ENCODE results near the gene PLEKHN1.

DNA sequence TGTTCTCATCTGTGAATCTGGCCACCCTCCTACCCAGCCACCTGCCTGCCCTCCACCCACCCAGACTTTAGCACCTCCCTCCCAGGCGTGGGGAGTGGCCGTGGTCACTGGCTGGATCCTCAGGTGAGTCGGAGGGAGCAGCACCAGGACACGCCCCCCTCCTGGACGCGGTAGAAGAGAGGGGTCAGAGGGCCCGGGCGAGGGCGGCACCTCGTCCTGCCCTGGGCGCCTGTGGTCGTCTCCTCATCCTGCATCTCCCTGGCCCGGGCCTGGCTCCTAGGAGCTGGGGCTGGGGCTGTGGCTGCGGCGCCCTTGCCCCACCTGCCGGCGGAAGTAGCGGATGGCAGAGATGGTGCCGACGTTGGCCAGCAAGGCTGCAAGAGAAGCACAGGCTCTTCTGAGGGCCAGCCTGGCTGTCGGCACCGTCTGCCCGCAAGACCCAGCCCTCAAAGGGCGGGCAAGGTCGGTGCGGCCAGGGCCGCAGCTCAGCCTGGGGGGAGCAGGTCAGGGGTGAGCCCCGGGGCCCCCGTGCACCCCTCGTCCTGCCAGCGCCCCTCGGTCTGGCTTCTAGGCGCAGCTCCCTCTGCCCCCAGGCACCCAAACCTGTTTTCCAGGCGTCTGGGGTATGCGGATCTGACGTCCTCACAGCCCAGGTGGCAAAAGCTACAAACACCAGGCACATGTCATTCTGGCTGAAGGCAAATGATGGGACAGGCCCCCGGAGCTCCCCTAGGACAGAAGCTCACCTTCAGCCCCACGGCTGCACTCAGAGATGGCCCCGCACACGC lies 9.8 kb downstream of the PLEKHN1 start:
- TF ChIP-seq, protein P1, sequence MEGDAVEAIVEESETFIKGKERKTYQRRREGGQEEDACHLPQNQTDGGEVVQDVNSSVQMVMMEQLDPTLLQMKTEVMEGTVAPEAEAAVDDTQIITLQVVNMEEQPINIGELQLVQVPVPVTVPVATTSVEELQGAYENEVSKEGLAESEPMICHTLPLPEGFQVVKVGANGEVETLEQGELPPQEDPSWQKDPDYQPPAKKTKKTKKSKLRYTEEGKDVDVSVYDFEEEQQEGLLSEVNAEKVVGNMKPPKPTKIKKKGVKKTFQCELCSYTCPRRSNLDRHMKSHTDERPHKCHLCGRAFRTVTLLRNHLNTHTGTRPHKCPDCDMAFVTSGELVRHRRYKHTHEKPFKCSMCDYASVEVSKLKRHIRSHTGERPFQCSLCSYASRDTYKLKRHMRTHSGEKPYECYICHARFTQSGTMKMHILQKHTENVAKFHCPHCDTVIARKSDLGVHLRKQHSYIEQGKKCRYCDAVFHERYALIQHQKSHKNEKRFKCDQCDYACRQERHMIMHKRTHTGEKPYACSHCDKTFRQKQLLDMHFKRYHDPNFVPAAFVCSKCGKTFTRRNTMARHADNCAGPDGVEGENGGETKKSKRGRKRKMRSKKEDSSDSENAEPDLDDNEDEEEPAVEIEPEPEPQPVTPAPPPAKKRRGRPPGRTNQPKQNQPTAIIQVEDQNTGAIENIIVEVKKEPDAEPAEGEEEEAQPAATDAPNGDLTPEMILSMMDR (conservative IDR thresholded peaks at IDR 0.05; ENCODE audit: low read length) = peak; percentile 68
- TF ChIP-seq EZH2phosphoT487 (IDR thresholded peaks at IDR 0.05; ENCODE audit: borderline replicate concordance, low read depth, low read length) = no peak
